NCI-H2227 (cell line): ENCODE data around the gene HCN2.

Experiments used
- DNase-seq: peaks from one replicate; lab custom pipeline; 2025; ENCODE audit not compliant: unreplicated experiment; lab: John Stamatoyannopoulos, UW

The HCN2 gene

DNA sequence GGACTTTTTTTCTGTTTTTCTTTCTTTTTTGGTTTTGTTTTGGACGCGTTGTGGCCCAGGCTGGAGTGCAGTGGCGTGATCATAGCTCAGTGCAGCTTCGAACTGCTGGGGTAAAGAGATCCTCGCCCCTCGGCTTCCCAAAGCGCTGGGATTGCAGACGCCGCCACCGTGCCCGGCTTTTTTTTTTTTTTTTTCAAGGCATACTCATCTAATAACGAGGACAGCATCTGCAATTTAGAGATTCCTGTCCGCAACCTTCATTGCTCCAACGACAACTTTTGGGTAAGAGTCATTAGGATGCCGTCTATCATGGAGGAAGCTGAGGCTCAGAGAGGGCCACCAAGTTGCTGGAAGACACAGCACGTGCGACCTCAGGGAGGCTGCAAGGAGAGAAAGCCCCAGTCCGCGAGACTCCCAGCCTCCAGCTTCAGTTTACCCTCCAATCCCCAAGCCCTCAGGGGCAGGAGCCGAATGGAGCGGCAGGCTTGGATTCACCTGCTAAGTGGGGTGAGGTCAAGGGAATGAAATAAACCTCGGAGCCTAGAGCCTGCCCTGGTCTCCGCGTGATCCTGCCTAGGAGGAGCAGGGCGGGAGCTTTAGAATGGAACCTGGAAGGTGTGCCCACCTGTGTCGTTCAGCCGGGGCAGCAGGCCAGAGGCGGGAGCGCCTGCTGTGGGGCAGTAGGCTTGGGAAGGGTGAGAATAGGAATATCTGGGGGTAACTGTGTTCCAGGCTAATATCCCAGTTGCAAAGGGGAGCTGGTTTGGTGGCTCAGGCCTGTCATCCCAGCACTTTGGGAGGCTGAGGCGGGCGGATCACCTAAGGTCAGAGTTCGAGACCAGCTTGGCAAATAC is 44.3 kb downstream of the HCN2 start:
- no peak for DNase-seq

DNA sequence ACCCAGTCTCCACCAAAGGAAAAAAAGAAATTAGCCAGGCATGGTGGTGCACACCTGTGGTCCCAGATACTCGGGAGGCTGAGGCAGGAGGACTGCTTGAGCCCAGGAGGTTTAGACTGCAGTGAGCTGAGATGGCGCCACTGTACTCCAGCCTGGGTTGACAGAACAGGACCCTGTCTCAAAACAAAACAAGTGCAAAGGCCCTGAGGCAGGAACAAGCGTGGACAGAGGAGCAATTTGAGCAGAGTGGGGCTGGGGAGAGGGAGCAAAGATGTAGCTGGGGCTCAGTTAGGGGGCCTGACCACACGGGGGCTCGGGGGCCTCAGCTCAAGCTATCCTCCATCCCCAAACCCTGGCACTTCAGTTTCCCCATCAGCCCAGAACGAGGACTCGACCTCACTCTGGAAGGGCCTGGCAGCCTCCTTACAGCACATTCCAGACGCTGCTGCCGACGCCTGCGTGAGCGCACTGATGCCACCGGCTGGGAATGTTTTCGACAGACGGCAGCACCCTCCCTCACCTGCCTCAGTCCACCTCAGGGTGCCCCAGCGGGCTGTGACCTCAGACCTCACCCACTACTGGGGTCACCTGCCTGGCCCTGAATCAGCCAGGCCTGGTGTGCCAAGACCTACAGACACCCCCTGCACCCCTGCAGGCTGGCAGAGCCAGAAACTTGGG is 45.4 kb downstream of the HCN2 start:
- DNase-seq = no peak

DNA sequence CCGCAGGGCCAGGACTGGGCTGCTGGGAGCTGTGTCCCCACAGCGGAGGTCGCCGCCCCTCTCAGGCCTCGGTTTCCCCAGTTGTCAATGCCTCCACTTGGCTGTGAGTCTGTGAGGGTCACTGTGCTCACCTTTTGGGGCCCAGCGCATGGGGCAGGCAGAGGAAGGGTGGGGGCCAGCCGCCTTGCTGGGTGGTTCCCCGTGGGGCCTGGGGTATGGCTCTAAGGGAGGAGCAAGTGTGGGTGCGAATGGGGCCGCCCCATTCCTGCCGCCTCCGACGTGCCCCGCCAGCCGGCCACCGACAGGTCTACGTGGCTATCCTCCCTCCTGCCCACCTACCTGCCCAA is 49.2 kb downstream of the HCN2 start:
- DNase-seq = no peak

DNA sequence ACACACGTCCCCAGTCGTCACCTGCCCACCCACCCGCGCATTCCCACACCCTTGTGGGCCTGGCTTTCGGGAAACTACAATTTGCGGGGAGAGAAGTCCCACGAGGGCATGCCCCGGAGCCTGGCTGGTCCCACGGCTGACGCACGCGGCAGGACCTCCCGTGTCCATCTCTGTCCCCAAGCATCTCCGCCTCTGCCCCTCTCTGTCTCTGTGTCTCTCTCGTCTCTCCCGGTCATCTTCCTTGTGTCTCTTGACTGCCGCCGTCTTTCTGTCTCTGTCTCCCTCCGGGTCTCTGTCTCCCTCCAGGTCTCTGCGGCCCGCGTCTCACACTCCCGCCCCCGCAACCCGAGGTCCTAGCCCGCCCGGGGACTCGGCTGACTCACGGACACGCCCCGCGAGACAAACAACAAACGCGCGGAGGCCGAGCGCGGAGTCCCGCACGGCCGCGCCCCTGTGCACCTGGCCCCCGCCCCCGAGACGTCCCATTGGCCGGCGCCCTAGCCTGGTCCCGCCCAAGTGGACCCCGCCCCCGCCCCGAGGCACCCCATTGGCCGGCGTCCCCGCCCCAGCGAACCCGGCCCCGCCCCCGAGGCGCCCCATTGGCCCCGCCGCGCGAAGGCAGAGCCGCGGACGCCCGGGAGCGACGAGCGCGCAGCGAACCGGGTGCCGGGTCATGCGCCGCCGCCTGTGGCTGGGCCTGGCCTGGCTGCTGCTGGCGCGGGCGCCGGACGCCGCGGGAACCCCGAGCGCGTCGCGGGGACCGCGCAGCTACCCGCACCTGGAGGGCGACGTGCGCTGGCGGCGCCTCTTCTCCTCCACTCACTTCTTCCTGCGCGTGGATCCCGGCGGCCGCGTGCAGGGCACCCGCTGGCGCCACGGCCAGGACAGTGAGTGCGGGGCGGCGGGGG is 49.8 kb downstream of the HCN2 start, which contains the start of gene FGF22:
Gene FGF22, plus strand, starts transcription at position 627 of the 908 bp plus-strand sequence. Its CDS starts 47 bp downstream, at position 674.
- peak; percentile 90 for DNase-seq

DNA sequence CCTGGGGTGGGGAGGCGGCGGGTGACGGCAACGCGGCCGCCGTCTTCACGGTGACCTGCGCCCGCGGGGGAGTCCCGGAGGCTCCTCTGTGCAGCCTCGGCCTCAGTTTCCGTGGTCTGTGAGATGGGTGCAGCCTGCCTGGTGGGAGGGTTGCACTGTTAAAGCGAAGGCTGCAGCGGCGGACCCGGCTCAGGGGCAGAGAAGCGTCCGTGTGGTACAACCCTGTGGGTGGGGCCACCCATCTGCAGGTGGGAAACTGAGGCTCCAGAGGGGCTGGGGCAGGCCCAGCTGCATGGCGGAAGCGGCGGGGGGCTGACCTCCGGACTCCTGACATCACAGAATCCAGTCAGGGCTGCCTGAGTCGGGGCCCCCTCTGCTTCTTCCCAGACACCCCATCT is 50.5 kb downstream of the HCN2 start:
- DNase-seq = no peak

DNA sequence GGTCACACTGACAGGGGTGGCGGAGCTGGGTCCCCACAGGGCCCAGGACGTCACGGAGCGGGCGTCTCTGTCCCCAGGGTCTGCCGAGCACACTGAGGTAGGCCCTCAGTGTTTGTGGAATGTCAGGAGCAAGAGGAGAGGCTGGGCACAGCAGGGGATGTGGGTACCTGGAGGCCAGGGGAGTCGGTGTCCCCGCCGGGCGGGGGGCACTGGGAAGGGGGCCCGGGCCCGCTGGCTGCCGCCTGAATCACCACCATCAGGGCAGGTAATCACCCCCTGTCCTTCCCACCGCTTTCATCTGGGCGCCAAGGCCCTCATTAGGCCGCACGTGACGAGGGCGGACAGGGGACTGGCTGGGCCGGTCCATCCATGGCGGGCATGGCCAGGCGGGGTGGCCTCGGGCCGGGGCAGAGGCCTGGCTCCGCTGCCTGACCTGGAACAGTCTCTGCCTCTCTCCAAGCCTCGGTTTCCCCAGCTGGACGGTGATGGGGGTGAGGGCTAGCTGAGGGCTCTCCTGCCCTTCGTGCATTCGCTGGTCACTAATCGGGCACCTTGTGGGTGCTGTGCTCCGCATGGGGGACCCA is 51.0 kb downstream of the HCN2 start:
- DNase-seq = no peak

DNA sequence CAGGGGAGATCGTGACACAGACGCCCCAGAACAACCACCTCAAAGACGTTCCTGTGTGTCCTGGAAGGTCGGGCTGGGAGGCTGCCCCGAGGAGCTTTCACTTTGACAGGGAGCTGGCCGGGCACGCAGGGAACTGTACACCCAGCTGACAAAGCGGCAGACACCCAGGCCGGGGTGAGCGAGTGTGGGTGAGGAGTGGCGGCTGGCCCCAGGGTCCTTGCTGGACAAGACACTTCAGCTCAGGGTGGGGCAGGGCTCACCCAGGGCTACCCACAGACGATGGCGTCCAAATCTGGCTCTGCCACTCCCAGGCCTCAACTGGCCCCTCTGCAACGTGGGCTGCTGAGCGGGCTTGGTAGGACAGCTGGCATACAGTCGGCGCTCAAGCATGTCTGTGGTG is 52.0 kb downstream of the HCN2 start:
- DNase-seq = no peak

DNA sequence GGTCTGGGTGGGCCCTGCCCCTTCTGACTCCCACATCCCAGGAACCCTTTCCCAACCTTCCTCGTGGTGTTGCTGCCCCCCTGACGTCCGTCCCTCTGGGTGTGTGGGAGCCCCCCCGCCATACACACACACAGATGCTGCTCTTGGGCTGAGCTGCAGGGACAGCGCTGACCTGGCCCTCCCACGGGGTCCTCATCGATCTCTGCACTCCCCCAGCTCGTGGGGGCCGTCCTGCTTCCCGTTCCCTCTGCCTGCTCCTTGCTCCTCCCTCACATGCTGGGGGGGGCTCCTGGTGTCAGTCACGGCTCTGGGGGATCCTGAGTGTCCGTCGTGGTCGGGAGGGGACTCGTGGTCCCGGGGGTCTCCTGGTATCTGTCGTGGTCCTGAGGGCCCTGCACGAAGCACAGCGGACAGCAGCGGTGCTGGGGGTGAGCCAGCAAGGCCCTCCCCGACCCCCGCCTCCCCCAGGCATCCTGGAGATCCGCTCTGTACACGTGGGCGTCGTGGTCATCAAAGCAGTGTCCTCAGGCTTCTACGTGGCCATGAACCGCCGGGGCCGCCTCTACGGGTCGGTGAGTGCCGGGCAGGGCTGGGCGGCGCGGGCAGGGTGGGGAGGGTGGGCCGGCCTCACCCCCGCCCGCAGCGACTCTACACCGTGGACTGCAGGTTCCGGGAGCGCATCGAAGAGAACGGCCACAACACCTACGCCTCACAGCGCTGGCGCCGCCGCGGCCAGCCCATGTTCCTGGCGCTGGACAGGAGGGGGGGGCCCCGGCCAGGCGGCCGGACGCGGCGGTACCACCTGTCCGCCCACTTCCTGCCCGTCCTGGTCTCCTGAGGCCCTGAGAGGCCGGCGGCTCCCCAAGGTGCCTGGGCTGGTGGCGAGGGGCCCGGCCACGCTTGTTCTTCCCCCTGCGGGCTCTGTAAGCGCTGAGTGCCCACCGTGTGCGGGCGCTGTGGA is 53.4 kb downstream of the HCN2 start:
- DNase-seq = no peak

DNA sequence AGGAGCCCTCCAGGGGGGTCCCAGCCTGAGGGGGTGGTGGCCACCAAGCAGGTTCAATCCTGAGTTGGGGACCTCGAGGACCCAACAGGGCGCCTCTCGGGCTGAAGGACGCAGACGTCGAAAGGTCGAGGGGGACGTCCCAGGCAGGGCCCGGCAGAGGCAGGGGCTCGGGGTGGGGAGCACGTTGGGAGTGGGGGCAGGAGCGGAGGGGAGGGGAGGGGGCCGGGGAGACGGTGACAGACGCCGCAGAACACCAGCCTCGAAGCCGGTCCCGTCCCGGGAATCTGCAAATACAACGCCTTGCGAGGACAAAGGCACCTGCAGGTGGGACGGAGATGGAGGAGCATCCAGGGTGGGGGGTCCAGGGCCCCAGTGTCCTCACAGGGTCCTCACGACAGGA is 54.1 kb downstream of the HCN2 start:
- DNase-seq = no peak

DNA sequence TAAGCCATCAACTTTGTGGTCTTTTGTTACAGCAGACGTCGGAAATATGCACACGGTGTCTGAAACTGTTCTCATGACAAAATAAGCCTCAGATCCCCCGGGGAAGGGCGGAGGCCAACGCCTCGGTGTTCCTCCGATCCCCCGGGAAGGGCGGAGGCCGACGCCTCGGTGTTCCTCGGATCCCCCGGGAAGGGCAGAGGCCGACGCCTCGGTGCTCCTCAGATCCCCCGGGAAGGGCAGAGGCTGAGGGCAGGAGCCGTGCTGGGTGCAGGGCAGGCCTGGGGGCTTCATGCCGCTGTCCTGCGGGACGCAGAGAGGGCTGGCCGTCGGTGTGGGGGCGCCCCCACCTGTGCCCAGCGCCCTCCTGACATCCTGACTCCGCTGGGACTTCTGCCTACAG is 54.7 kb downstream of the HCN2 start:
- DNase-seq = no peak

DNA sequence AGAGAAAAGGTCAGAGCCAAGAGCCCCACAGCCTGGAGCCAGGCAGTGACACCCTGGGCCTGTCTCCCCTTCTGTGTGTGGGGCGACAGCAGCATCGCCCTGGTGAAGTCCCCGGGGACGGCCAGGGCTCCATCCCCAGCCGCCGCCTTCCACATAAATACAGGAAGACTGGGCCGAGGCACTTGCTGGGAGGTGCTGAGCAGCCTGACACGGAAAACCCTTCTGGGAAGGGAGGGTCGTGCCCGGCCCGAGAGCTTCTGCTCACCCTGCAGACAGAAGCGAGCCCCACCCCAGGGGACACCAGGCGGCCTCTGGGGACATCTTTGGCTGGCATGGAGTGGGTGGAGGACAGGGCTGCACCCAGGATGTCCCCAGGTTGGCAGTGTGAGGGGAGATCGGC is 55.1 kb downstream of the HCN2 start:
- DNase-seq = no peak

DNA sequence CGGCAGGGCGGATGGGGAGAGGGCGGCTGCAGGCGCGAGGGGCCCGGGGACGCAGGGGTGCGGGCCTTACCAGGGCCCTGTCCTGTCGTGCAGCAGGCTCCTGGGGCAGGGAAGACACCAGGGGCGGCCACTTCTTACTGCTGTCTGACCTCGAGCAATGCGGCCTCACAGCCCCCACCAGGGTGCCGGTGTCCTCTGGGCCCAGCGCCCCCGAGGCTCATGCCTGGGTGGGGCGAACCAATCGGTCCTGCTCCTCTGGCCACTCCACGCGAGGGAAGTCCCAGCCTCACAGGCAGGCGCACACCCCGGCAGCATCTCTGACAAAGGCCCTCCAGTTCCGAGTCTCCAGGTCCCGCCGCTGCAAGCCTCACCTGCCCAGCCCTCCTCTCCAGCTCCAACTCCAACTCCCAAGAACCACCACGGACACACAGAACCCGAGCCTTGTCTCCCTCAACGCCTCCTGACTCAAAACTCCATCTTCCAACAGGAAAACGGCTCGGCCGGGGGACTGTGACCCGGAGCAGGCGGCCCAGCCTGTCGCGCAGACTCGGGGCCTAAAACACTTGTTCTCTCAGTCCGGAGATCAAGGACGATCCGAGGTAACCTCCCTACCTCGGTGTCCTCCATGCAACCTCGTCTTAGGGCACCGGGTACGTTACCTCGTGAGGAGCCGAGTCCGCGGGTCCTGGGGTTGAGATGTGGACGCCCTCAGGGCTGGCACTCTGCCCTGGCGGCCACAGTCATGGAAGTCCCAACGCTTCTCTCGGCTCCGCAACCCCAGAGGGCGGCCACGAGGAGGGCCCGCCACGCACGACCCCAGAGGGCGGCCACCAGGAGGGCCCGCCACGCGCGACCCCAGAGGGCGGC is 56.5 kb downstream of the HCN2 start:
- DNase-seq = no peak

DNA sequence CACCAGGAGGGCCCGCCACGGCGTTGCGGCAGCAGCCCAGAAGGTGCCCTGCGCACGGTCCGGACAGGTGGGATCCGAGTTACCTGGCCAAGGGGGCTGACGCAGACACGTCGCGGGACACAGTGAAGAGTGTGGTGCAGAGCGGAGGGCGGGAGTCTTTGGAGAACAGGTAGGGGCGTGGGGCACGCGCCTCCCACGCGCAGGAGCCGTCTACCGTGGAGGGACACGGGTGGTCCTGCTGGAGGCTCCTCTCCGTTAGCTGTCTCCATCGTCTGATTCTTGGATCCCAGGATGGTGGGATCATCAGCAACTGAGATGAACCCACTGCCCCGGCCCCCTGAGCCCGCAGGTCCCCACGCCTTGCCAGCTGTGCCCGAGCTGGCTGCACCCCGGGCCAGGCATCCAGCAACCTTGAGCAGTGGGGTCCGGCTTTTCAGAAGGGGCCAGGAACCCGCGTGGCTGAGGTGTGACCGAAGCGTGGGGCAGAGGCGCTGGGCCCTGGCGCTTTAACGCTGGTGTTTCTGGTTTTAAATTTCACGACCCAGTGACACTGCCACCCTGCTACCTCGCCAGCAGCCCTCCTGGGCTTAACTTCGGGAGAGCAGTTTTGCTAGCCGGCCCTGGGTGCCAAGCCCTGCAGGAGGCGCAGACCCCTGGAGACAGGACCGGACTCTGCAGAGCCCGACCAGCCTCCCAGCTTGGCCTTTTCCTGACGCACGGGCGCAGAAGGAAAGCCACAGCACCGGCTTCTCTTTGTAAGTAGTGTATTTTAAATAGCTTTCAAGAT is 57.3 kb downstream of the HCN2 start:
- no peak for DNase-seq

DNA sequence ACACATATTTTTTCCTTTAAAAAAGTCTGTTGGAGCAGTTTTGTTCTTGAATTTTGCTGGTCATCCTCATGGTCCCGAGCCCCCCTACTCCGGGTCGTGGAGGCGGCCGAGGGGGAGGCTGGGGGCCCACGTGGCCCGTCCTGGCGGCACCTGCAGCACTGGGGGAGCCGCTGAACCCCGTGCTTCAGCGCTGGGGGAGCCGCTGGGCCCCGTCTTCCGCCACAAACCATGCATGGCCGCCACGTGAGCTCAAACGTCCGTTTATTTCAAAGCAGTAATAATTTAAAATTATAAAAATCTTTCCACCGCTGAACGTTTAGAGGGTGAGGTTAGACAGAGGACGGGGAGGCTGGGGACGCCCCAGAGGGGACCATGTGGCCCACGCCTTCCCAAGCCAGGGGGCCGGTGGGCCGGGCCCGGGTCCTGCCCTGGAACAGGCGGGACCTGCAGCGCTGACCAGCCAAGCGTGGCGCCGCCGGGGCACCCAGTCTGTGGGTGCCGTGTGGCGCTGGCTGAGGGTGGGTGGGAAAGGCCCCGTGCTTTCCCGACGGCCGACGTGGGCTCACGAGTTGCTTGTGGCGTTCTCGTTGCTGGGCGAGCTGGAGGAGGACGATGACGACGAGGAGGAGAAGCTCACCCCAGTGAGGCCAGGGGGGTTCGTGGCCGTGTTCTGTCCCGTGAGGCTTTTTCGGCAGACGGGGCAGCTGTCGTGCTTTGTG is 58.0 kb downstream of the HCN2 start:
- DNase-seq = no peak

DNA sequence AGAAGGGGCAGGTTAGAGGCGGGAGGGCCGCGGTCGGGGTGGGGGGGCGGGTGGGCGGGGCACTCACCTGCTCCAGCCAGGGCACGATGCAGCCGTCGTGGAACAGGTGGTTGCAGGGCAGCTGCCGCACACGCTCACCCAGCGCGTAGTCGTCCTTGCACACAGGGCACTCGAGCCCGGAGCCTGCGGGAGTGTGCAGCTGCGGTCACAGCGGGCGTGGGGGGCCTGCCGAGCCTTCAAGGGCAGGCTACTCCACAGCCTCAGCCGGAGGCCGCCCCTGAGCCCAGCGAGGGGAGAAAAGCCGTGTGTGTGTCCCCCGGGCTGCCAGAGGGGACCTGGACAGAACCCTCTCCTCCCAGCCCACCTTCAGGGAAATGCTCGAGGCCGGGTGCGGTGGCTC is 58.6 kb downstream of the HCN2 start:
- DNase-seq = no peak

DNA sequence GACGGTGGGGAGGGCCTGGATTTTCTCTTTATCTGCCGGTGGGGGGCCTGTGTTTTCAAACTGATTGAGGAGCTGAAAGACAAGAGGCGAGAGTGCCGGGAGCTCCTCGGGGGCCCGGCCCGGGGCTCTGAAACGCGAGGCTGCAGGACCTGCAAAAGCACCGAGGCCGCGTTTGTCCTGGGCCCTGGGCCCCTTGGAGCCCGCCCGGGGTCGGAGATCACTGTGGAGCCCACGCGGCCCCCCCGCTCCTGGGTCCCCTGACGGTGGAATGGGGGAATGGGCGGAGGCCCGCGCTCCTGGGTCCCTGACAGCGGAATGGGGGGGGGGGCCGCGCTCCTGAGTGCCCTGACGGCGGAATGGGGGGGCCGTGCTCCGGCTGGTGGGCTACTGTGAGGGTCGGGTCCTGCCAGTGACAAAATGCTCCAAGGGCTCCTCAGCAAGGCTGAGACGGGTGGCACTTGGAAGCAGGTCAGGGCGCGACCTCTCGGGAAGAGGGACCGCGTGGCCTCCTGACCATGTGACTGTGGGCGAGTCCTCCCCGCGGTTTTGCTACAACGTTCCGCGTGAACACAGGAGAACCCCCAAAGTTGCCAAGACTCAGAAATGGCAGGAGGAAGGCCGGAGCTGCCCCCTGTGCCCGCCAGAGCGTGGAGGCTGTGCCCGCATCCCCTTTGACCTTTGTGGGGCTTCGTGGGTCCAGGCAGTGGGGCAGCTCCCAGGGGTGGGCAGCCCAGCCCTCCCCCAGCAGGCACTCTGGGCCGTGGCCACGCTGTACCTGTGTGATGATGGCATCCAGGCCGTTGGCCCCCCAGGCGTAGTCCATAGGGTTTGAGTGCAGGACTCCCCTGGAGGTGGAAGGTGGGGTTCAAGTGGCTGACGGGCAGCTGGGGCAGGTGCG is 59.5 kb downstream of the HCN2 start:
- DNase-seq = no peak

DNA sequence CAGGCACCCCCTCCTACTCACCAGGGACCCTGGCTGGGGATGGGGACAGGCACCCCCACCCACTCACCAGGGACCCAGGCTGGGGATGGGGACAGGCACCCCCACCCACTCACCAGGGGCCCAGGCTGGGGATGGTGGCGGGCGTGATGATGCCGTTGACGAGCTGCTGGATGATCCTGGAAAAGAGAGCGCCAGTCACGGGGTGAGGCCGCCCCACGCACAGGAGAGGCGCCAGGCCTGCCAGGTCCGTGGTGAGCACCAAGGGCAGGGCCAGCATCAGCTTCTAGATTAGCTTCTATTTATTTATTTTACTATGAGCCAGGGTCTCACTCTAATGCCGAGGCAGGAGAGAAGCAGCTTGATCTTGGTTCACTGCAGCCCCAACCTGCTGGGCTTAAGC is 60.4 kb downstream of the HCN2 start:
- DNase-seq = no peak
